Measurements from ENCODE around the gene SORCS2.

The SORCS2 gene

DNA sequence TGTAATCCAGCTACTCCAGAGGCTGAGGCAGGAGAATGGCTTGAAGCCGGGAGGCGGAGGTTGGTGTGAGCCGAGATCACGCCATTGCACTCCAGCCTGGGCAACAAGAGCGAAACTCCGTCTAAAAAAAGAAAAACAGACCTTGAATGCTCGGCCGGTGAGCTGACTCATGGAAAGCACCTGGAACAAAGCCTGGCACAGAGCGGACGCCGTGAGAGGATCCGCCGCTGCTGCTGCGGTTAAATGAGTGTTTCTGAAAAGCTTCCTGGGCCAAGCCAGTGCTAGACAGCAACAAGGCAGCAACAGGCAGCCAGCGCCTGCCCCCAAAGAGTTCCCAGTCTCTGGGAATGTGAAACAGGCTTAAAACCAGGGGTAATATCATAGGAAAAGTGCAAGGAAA is 560.9 kb downstream of the SORCS2 start:
- Histone ChIP-seq H3K36me3 (ENCODE audit: insufficient read depth, low read length) (no peaks in the 10 kb centered on the region), H3K27ac (ENCODE audit: low read length) (no peak overlapping the region), H3K9me3 (ENCODE audit: insufficient read depth, low read length, severe bottlenecking) (no peaks in the 10 kb centered on the region), H3K79me2 (ENCODE audit: insufficient read depth, low read length) (no peaks in the 10 kb centered on the region), H3K4me2 (ENCODE audit: insufficient read depth, low read length) (no peak overlapping the region), H3K9ac (ENCODE audit: low read depth, low read length) (no peak overlapping the region), H3K27me3 (ENCODE audit: insufficient read depth, low read length, poor library complexity) (no peaks in the 10 kb centered on the region), H4K20me1 (ENCODE audit: insufficient read depth, low read length) (no peaks in the 10 kb centered on the region), H3K4me1 (ENCODE audit: insufficient read depth, low read length) (peaks cover under 1% of the 10 kb centered on the region), H2AFZ (ENCODE audit: low read depth, low read length) (no peak overlapping the region), H3K4me3 (ENCODE audit: low read depth in 1 of 2, low read length in 2 of 2) (no peak overlapping the region)
- TF ChIP-seq, protein P1, sequence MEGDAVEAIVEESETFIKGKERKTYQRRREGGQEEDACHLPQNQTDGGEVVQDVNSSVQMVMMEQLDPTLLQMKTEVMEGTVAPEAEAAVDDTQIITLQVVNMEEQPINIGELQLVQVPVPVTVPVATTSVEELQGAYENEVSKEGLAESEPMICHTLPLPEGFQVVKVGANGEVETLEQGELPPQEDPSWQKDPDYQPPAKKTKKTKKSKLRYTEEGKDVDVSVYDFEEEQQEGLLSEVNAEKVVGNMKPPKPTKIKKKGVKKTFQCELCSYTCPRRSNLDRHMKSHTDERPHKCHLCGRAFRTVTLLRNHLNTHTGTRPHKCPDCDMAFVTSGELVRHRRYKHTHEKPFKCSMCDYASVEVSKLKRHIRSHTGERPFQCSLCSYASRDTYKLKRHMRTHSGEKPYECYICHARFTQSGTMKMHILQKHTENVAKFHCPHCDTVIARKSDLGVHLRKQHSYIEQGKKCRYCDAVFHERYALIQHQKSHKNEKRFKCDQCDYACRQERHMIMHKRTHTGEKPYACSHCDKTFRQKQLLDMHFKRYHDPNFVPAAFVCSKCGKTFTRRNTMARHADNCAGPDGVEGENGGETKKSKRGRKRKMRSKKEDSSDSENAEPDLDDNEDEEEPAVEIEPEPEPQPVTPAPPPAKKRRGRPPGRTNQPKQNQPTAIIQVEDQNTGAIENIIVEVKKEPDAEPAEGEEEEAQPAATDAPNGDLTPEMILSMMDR (IDR thresholded peaks at IDR 0.05; ENCODE audit: borderline replicate concordance, extremely low read depth, low read length, poor library complexity, severe bottlenecking), result no peak
- no peak for TF ChIP-seq EZH2 (IDR thresholded peaks at IDR 0.05; ENCODE audit: borderline replicate concordance, low read depth, low read length, severe bottlenecking)
- DNase-seq (no peak), ATAC-seq (ENCODE audit: insufficient read depth, low read depth) (no peak)

DNA sequence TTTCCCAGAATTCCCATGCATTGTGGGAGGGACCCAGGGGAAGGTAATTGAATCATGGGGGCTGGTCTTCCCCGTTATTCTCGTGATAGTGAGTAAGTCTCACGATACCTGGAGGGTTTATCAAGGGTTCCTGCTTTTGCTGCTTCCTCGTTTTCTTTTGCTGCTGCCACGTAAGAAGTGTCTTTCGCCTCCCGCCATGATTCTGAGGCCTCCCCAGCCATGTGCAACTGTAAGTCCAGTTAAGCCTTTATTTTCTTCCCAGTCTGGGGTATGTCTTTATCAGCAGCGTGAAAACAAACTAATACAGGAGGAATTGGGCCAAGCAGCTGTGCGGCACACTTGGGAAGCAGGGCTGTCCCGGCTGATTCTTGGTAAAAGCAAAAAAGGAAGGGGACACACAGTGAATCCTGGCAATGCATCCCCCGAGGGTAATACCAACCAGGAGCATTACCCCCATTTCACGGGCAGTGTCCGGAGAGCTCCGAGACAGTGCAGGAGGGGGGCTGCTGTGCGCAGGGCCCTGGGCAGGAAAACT is 561.7 kb downstream of the SORCS2 start:
- H3K9ac ChIP-seq (ENCODE audit: low read depth, low read length), result no peak overlapping the region
- no peaks in the 10 kb centered on the region for H3K27me3 ChIP-seq (ENCODE audit: insufficient read depth, low read length, poor library complexity)
- no peak overlapping the region for H3K4me2 ChIP-seq (ENCODE audit: insufficient read depth, low read length)
- H2AFZ ChIP-seq (ENCODE audit: low read depth, low read length), result no peak overlapping the region
- H3K27ac ChIP-seq (ENCODE audit: low read length), result no peak overlapping the region
- no peaks in the 10 kb centered on the region for H4K20me1 ChIP-seq (ENCODE audit: insufficient read depth, low read length)
- no peaks in the 10 kb centered on the region for H3K9me3 ChIP-seq (ENCODE audit: insufficient read depth, low read length, severe bottlenecking)
- no peak for TF ChIP-seq EZH2 (IDR thresholded peaks at IDR 0.05; ENCODE audit: borderline replicate concordance, low read depth, low read length, severe bottlenecking)
- TF ChIP-seq, protein P1 (IDR thresholded peaks at IDR 0.05; ENCODE audit: borderline replicate concordance, extremely low read depth, low read length, poor library complexity, severe bottlenecking), result no peak
- H3K79me2 ChIP-seq (ENCODE audit: insufficient read depth, low read length), result no peaks in the 10 kb centered on the region
- no peaks in the 10 kb centered on the region for H3K36me3 ChIP-seq (ENCODE audit: insufficient read depth, low read length)
- peaks cover 8% of the 10 kb centered on the region for H3K4me1 ChIP-seq (ENCODE audit: insufficient read depth, low read length)
- no peak for ATAC-seq (ENCODE audit: insufficient read depth, low read depth)
- H3K4me3 ChIP-seq (ENCODE audit: low read depth in 1 of 2, low read length in 2 of 2), result no peak overlapping the region
- DNase-seq, result no peak

DNA sequence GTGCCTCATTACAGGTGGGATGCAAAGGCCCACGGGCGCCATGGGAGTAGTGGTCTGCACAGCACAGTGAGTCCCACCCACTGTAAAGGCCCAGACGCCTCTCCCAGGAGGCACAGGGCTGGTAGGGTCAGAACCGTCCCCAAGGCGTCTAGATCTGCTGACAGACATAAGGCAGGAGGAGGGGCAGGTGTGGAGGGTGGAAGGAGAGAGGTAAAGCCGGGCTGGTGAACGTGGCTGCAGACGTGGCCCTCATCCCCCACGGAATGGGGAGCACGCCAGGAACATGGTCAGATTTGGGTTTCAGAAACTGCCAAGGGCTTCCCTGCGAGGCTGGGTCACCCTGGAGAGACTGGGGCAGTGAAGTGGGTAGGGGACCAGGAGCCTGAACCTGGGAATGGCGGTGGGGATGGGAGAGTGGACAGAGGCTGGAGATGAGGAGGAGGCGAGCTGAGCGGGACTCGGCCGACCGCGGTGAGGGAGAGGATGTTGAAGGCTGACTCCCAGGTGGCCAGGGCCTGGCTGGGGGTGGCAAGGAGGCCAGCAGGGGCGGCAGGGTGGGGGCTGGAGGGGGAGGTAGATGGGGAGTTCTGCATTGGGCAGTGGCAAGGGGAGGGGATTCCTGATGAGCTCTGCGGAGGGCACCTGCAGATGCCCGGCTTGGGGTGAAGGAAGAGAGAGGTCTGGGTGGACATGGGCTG is 562.4 kb downstream of the SORCS2 start:
- Histone ChIP-seq H4K20me1 (ENCODE audit: insufficient read depth, low read length) (no peaks in the 10 kb centered on the region), H3K9me3 (ENCODE audit: insufficient read depth, low read length, severe bottlenecking) (no peaks in the 10 kb centered on the region), H3K4me2 (ENCODE audit: insufficient read depth, low read length) (no peak overlapping the region), H3K4me1 (ENCODE audit: insufficient read depth, low read length) (peaks cover 15% of the 10 kb centered on the region), H3K36me3 (ENCODE audit: insufficient read depth, low read length) (no peaks in the 10 kb centered on the region), H3K27me3 (ENCODE audit: insufficient read depth, low read length, poor library complexity) (no peaks in the 10 kb centered on the region), H3K9ac (ENCODE audit: low read depth, low read length) (no peak overlapping the region), H3K27ac (ENCODE audit: low read length) (no peak overlapping the region), H2AFZ (ENCODE audit: low read depth, low read length) (no peak overlapping the region), H3K4me3 (ENCODE audit: low read depth in 1 of 2, low read length in 2 of 2) (no peak overlapping the region), H3K79me2 (ENCODE audit: insufficient read depth, low read length) (no peaks in the 10 kb centered on the region)
- DNase-seq (no peak), ATAC-seq (ENCODE audit: insufficient read depth, low read depth) (no peak)
- TF ChIP-seq, protein P1 (IDR thresholded peaks at IDR 0.05; ENCODE audit: borderline replicate concordance, extremely low read depth, low read length, poor library complexity, severe bottlenecking), result no peak
- TF ChIP-seq EZH2 (IDR thresholded peaks at IDR 0.05; ENCODE audit: borderline replicate concordance, low read depth, low read length, severe bottlenecking), result no peak
